Neural progenitor cell (in vitro differentiated cells): Measurements from ENCODE around the gene EIF3D.

Experiments
- EZH2 ChIP-seq: fragments of 200-600 bp; sonication (generic); IDR thresholded peaks from 2 replicates; pipeline ENCODE4 v1.6.1; 2017; ENCODE audit warnings: antibody characterized with exemption, mild to moderate bottlenecking, moderate library complexity
- TF ChIP-seq, protein P1 (sequence below): fragments of 200-600 bp; sonication (generic); IDR thresholded peaks from 2 replicates; pipeline ENCODE4 v1.5.1; 2017; ENCODE audit warnings: antibody characterized with exemption, mild to moderate bottlenecking

DNA sequence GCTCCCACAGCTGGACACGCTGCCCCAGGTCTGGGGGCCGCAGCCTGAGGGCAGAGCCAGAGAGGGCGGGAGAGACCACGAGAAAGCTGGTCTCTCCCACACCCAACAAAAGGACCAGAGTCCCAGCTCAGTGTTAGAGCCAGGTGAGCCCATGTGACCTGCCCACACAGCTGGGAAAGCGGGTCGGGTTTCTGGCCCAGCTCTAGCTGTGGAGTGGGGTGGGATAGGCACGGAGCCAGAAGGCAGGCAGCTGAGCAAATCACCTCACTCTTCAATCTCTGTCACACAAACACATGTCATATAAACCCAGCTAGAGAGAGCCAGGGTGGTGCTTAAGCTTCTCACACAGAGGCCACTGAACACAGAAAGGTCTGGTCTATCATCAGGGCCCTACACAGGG lies 7.8 kb upstream of the EIF3D start:
- TF ChIP-seq EZH2: no peak
- TF ChIP-seq, protein P1, sequence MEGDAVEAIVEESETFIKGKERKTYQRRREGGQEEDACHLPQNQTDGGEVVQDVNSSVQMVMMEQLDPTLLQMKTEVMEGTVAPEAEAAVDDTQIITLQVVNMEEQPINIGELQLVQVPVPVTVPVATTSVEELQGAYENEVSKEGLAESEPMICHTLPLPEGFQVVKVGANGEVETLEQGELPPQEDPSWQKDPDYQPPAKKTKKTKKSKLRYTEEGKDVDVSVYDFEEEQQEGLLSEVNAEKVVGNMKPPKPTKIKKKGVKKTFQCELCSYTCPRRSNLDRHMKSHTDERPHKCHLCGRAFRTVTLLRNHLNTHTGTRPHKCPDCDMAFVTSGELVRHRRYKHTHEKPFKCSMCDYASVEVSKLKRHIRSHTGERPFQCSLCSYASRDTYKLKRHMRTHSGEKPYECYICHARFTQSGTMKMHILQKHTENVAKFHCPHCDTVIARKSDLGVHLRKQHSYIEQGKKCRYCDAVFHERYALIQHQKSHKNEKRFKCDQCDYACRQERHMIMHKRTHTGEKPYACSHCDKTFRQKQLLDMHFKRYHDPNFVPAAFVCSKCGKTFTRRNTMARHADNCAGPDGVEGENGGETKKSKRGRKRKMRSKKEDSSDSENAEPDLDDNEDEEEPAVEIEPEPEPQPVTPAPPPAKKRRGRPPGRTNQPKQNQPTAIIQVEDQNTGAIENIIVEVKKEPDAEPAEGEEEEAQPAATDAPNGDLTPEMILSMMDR: no peak
